Measurements from ENCODE around the gene TMEM132D.
A peak's percentile ranks its signal among the peaks of the same experiment; 100 is the strongest.

Gene TMEM132D

DNA sequence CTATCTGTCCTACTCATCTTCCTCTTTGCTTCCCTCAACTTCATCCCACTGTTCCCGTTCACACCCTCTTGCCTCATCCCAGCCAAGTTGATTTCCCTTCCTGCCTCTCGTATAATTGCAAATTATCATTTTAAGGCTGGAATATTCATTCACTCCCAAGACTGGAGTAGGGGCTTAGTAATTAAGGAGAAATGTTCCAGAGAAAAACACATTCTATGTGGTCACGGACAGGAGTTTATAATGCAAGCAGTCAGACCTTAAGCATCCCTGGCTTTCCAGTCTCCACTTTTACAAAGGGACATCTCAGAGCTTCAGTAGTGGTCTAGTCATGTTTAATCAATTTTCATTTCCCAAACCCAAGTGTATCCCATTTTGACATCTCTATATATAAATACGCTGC is 54.9 kb downstream of the TMEM132D start:
- no peak overlapping the region for H3K27ac ChIP-seq (ENCODE audit: low read depth, low read length)
- no peaks in the 10 kb centered on the region for H3K27me3 ChIP-seq (ENCODE audit: control insufficient read depth, insufficient read depth, low read length)
- no peak overlapping the region for H3K9ac ChIP-seq (ENCODE audit: low read depth, low read length)
- H3K36me3 ChIP-seq (ENCODE audit: control insufficient read depth, insufficient read depth, low read length), result 0 out of 2 replicates have a peak, but pooled peaks cover 4% of the 10 kb centered on the region
- peaks cover 5% of the 10 kb centered on the region; the same call in 1 of the 2 replicates for H3K4me1 ChIP-seq (ENCODE audit: control insufficient read depth, insufficient read depth, low read length)
- H3K9me3 ChIP-seq (ENCODE audit: control insufficient read depth, insufficient read depth, low read length), result no peaks in the 10 kb centered on the region
- no peak overlapping the region for H3K4me3 ChIP-seq (ENCODE audit: low read depth, low read length)

DNA sequence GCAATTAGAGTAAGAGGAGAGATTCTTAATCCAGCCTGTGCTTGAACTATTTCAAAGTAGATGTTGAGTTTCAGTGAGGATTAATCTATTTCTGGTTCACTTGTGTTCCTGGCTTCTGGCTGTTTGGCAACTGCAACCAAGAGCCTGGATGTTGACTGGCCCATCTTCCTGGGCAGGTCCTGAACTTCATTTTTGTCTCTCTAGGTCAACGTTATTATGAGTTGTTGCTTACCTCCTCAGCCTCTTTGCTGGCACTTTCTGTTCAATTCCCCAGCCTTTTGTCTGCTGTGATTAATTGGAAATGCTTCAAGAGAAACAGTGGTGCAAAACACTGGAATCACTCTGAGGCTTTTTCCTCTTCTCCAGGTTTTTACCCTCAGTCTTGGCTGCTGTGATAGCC is 56.8 kb downstream of the TMEM132D start:
- H3K27ac ChIP-seq (ENCODE audit: low read depth, low read length), result no peak overlapping the region
- no peaks in the 10 kb centered on the region for H3K9me3 ChIP-seq (ENCODE audit: control insufficient read depth, insufficient read depth, low read length)
- no peaks in the 10 kb centered on the region for H3K27me3 ChIP-seq (ENCODE audit: control insufficient read depth, insufficient read depth, low read length)
- no peak overlapping the region for H3K9ac ChIP-seq (ENCODE audit: low read depth, low read length)
- H3K4me3 ChIP-seq (ENCODE audit: low read depth, low read length), result no peak overlapping the region
- 0 out of 2 replicates have a peak, but pooled peaks cover 4% of the 10 kb centered on the region for H3K36me3 ChIP-seq (ENCODE audit: control insufficient read depth, insufficient read depth, low read length)
- H3K4me1 ChIP-seq (ENCODE audit: control insufficient read depth, insufficient read depth, low read length), result peaks cover 5% of the 10 kb centered on the region; the same call in 1 of the 2 replicates

DNA sequence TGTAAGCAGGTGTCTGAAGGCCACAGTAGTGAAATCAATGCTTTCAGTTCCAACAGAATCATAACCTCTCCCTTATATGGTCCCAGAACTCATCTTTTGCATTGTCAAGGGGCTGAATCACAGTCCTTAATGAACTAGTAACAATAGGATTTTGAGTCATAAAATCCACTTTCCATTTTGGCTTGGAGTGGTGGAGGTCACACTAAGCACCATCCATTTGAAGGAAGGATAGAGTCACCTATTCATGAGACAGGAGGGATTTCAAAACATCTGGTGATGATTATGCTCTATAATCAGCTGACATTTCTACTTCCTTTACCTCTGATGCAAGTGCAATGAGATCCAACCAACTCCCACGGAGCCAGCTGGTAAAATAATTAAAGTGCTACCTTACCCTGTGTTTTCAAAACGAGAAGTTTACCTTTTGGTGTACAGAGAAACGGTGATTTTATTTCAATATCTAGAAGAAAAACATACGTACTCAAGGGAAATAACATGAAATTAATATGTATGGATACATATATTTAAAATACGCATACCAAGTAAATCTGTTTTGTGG is 59.1 kb downstream of the TMEM132D start:
- Histone ChIP-seq H3K27ac (ENCODE audit: low read depth, low read length) (no peak overlapping the region), H3K9ac (ENCODE audit: low read depth, low read length) (no peak overlapping the region), H3K27me3 (ENCODE audit: control insufficient read depth, insufficient read depth, low read length) (no peaks in the 10 kb centered on the region), H3K9me3 (ENCODE audit: control insufficient read depth, insufficient read depth, low read length) (no peaks in the 10 kb centered on the region), H3K36me3 (ENCODE audit: control insufficient read depth, insufficient read depth, low read length) (0 out of 2 replicates have a peak, but pooled peaks cover 4% of the 10 kb centered on the region), H3K4me1 (ENCODE audit: control insufficient read depth, insufficient read depth, low read length) (no peaks in the 10 kb centered on the region; the same call in 1 of the 2 replicates), H3K4me3 (ENCODE audit: low read depth, low read length) (no peak overlapping the region)

DNA sequence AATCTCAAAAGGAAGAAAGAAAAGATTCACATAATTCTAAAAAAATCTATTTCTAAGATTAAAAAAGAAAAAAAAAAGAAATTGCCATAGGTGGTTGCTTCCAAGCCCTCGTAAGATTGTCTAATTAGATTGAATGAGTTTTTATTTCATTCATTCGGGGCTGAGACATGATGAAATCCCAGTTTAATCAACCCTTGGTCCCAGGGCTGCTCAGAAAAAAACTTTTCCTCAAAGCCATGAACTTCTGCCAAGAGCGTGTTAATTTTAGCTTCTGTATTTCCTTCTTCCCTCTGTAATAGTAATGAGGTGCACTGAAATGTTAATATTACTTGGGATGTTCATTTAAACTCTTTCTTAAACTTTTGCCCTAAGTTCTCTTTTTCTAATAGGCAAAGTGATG is 62.6 kb downstream of the TMEM132D start:
- Histone ChIP-seq H3K4me3 (ENCODE audit: low read depth, low read length) (no peak overlapping the region), H3K27me3 (ENCODE audit: control insufficient read depth, insufficient read depth, low read length) (no peaks in the 10 kb centered on the region), H3K9me3 (ENCODE audit: control insufficient read depth, insufficient read depth, low read length) (no peaks in the 10 kb centered on the region)

GRCh38 chr12:129840145-129840884 is 63.5 kb downstream of the TMEM132D start:
- Histone ChIP-seq H3K9ac (ENCODE audit: low read depth, low read length) (no peak overlapping the region), H3K9me3 (ENCODE audit: control insufficient read depth, insufficient read depth, low read length) (no peaks in the 10 kb centered on the region), H3K4me3 (ENCODE audit: low read depth, low read length) (no peak overlapping the region), H3K27me3 (ENCODE audit: control insufficient read depth, insufficient read depth, low read length) (no peaks in the 10 kb centered on the region), H3K4me1 (ENCODE audit: control insufficient read depth, insufficient read depth, low read length) (peaks cover 21% of the 10 kb centered on the region), H3K36me3 (ENCODE audit: control insufficient read depth, insufficient read depth, low read length) (no peaks in the 10 kb centered on the region), H3K27ac (ENCODE audit: low read depth, low read length) (no peak overlapping the region)

More for the DNA sequence above, 62.6 kb downstream of the TMEM132D start:
- no peaks in the 10 kb centered on the region for H3K36me3 ChIP-seq (ENCODE audit: control insufficient read depth, insufficient read depth, low read length)
- H3K4me1 ChIP-seq (ENCODE audit: control insufficient read depth, insufficient read depth, low read length), result peaks cover 21% of the 10 kb centered on the region
- H3K9ac ChIP-seq (ENCODE audit: low read depth, low read length), result no peak overlapping the region
- no peak overlapping the region for H3K27ac ChIP-seq (ENCODE audit: low read depth, low read length)

GRCh38 chr12:129839679-129840078 is 64.1 kb downstream of the TMEM132D start:
- Histone ChIP-seq H3K4me1 (ENCODE audit: control insufficient read depth, insufficient read depth, low read length) (peaks cover 21% of the 10 kb centered on the region), H3K9me3 (ENCODE audit: control insufficient read depth, insufficient read depth, low read length) (no peaks in the 10 kb centered on the region), H3K4me3 (ENCODE audit: low read depth, low read length) (no peak overlapping the region), H3K36me3 (ENCODE audit: control insufficient read depth, insufficient read depth, low read length) (no peaks in the 10 kb centered on the region), H3K9ac (ENCODE audit: low read depth, low read length) (no peak overlapping the region), H3K27me3 (ENCODE audit: control insufficient read depth, insufficient read depth, low read length) (no peaks in the 10 kb centered on the region), H3K27ac (ENCODE audit: low read depth, low read length) (no peak overlapping the region)

DNA sequence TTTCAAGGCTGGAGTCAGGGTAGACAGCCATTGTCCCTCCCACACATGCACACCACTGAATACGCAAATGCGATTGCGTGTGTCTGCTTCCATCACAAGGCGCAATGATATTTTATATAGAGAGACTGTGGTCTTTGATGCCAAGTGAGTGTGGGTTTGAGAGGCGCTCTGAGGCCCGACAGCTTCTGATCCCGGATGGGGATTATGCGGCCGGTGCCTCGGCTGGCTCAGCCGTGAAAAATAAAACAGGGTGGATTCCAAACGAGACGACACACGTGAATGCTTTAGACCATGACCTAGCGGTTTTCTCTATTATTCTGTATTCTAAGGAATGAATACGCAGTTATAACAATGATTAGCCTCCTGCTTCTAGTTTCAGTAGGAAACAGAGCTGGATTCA is 72.5 kb downstream of the TMEM132D start:
- Histone ChIP-seq H3K27ac (ENCODE audit: low read depth, low read length) (peak overlapping the region; percentile 49), H3K4me1 (ENCODE audit: control insufficient read depth, insufficient read depth, low read length) (peaks cover 45% of the 10 kb centered on the region), H3K9me3 (ENCODE audit: control insufficient read depth, insufficient read depth, low read length) (no peaks in the 10 kb centered on the region), H3K27me3 (ENCODE audit: control insufficient read depth, insufficient read depth, low read length) (no peaks in the 10 kb centered on the region), H3K4me3 (ENCODE audit: low read depth, low read length) (no peak overlapping the region), H3K36me3 (ENCODE audit: control insufficient read depth, insufficient read depth, low read length) (no peaks in the 10 kb centered on the region), H3K9ac (ENCODE audit: low read depth, low read length) (no peak overlapping the region)

DNA sequence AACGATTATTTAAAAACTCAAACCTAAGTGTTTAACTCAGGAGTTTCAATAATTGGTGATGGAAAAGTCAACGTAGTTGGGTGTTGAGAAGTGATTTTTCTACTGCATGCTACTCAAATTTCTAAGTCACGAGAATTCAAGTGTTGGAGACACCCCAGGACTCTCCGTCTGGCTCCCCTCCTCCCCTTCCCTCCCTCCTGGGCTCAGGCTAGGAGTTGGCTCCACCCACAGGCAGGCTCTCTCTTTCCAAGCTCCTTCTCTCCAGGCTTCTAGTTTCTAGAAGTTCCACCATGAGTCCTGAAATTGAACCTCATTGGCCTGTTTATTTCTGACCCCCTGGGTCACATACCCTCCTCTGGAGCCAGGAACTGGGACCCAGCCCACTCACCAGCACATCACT is 73.0 kb downstream of the TMEM132D start:
- Histone ChIP-seq H3K9me3 (ENCODE audit: control insufficient read depth, insufficient read depth, low read length) (no peaks in the 10 kb centered on the region), H3K36me3 (ENCODE audit: control insufficient read depth, insufficient read depth, low read length) (no peaks in the 10 kb centered on the region), H3K9ac (ENCODE audit: low read depth, low read length) (no peak overlapping the region), H3K27me3 (ENCODE audit: control insufficient read depth, insufficient read depth, low read length) (no peaks in the 10 kb centered on the region), H3K27ac (ENCODE audit: low read depth, low read length) (peak overlapping the region; percentile 49), H3K4me1 (ENCODE audit: control insufficient read depth, insufficient read depth, low read length) (peaks cover 49% of the 10 kb centered on the region), H3K4me3 (ENCODE audit: low read depth, low read length) (no peak overlapping the region)

DNA sequence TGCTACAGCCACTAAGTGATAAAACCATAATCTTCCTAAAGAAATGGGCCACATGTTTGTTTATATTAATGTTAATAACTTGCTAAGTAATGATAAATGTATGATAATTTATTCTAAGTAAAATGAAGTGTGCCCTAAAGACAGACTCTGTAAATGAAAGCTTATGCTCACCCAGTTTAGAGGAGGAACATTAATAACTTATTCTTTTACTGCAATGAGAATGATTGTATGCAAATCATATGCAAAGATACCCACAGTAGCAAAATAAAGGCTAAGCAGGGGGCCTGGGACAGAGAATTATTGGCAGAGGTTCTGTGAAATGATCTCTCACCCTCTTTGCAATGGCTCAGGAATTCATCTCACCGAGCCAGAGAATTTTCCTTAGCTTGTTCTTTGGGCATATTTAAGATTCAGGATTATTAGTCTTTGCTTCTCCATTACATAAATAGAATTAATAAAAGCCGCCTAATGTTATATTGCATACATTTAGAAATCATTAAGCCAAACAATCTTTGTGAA is 75.9 kb downstream of the TMEM132D start:
- Histone ChIP-seq H3K27ac (ENCODE audit: low read depth, low read length) (peak overlapping the region; percentile 85), H3K9ac (ENCODE audit: low read depth, low read length) (no peak overlapping the region)

GRCh38 chr12:129827102-129827865 is 76.5 kb downstream of the TMEM132D start:
- Histone ChIP-seq H3K27ac (ENCODE audit: low read depth, low read length) (peak overlapping the region; percentile 85), H3K36me3 (ENCODE audit: control insufficient read depth, insufficient read depth, low read length) (no peaks in the 10 kb centered on the region)

More for the DNA sequence above, 75.9 kb downstream of the TMEM132D start:
- no peaks in the 10 kb centered on the region for H3K36me3 ChIP-seq (ENCODE audit: control insufficient read depth, insufficient read depth, low read length)
- H3K4me3 ChIP-seq (ENCODE audit: low read depth, low read length), result no peak overlapping the region
- peaks cover 48% of the 10 kb centered on the region for H3K4me1 ChIP-seq (ENCODE audit: control insufficient read depth, insufficient read depth, low read length)
- H3K9me3 ChIP-seq (ENCODE audit: control insufficient read depth, insufficient read depth, low read length), result no peaks in the 10 kb centered on the region
- no peaks in the 10 kb centered on the region for H3K27me3 ChIP-seq (ENCODE audit: control insufficient read depth, insufficient read depth, low read length)

More at GRCh38 chr12:129827102-129827865, 76.5 kb downstream of the TMEM132D start:
- no peaks in the 10 kb centered on the region for H3K9me3 ChIP-seq (ENCODE audit: control insufficient read depth, insufficient read depth, low read length)
- no peaks in the 10 kb centered on the region for H3K27me3 ChIP-seq (ENCODE audit: control insufficient read depth, insufficient read depth, low read length)
- no peak overlapping the region for H3K9ac ChIP-seq (ENCODE audit: low read depth, low read length)
- no peak overlapping the region for H3K4me3 ChIP-seq (ENCODE audit: low read depth, low read length)
- peaks cover 44% of the 10 kb centered on the region for H3K4me1 ChIP-seq (ENCODE audit: control insufficient read depth, insufficient read depth, low read length)
